ENCODE data around the gene LASP1.

GRCh38 chr17:38920374-38921291 lies 50.8 kb downstream of the LASP1 start:
- TF ChIP-seq CTCF (IDR thresholded peaks at IDR 0.05), result no peak
- no peak for TF ChIP-seq ZFX (IDR thresholded peaks at IDR 0.05; ENCODE audit: borderline replicate concordance)
